Trophoblast cell (in vitro differentiated cells and primary cell): Measurements from ENCODE around the gene DNAJB8.
A peak's percentile ranks its signal among the peaks of the same experiment; 100 is the strongest.

ENCODE experiments used
- DNase-seq, 2 donors: peaks; one replicate each; pipeline ENCODE4 v3.0.0-alpha.2; 2016
- H2AFZ ChIP-seq: 2 replicates; pipeline ENCODE4 v1.6.1; 2013; ENCODE audit warnings: low read length, moderate library complexity, mild to moderate bottlenecking; ENCODE audit not compliant: insufficient read depth, poor library complexity
- H2AK5ac ChIP-seq: 2 replicates; pipeline ENCODE4 v1.6.1; 2013; ENCODE audit warnings: mild to moderate bottlenecking, low read length
- H2BK120ac ChIP-seq: 2 replicates; pipeline ENCODE4 v1.6.1; 2013; ENCODE audit warnings: low read length, mild to moderate bottlenecking, moderate library complexity; ENCODE audit not compliant: insufficient read depth, poor library complexity
- H2BK12ac ChIP-seq: 2 replicates; pipeline ENCODE4 v1.6.1; 2013; ENCODE audit warnings: mild to moderate bottlenecking, low read length, moderate library complexity
- H2BK5ac ChIP-seq: 2 replicates; pipeline ENCODE4 v1.6.1; 2013; ENCODE audit warnings: low read length, low read depth, moderate library complexity, mild to moderate bottlenecking; ENCODE audit not compliant: poor library complexity
- H3K14ac ChIP-seq: 2 replicates; pipeline ENCODE4 v1.6.1; 2013; ENCODE audit warnings: mild to moderate bottlenecking, low read length
- H3K18ac ChIP-seq: 2 replicates; pipeline ENCODE4 v1.6.1; 2013; ENCODE audit warnings: mild to moderate bottlenecking, low read length
- H3K23ac ChIP-seq: 2 replicates; pipeline ENCODE4 v1.6.1; 2013; ENCODE audit warnings: low read length
- H3K27ac ChIP-seq: 2 replicates; pipeline ENCODE4 v1.5.1; 2013; ENCODE audit warnings: low read depth, mild to moderate bottlenecking, inconsistent platforms, low read length, moderate library complexity
- H3K27me3 ChIP-seq: 2 replicates; pipeline ENCODE4 v1.6.1; 2013; ENCODE audit warnings: inconsistent platforms, mild to moderate bottlenecking, low read length, moderate library complexity; ENCODE audit not compliant: insufficient read depth
- H3K36me3 ChIP-seq, 2 experiments: 1 replicate in 1 of 2; 2 replicates in 1 of 2; pipeline ENCODE4 v1.6.1; 2013; ENCODE audit warnings: low read length in 2 of 2, mild to moderate bottlenecking in 2 of 2, moderate library complexity in 1 of 2; ENCODE audit not compliant: insufficient read depth in 2 of 2, control insufficient read depth in 1 of 2
- H3K4ac ChIP-seq: 2 replicates; pipeline ENCODE4 v1.6.1; 2013; ENCODE audit warnings: low read depth, mild to moderate bottlenecking, low read length, moderate library complexity
- H3K4me1 ChIP-seq, 2 experiments: 1 replicate in 1 of 2; 2 replicates in 1 of 2; pipeline ENCODE4 v1.6.1; 2013; ENCODE audit warnings: low read length in 2 of 2, mild to moderate bottlenecking in 2 of 2, moderate library complexity in 1 of 2; ENCODE audit not compliant: insufficient read depth in 2 of 2, control insufficient read depth in 1 of 2
- H3K4me2 ChIP-seq: 2 replicates; pipeline ENCODE4 v1.6.1; 2013; ENCODE audit warnings: inconsistent platforms, mild to moderate bottlenecking, low read length, moderate library complexity
- H3K4me3 ChIP-seq: 2 replicates; pipeline ENCODE4 v1.5.1; 2013; ENCODE audit warnings: mild to moderate bottlenecking, low read depth, low read length, inconsistent platforms
- H3K79me1 ChIP-seq: one replicate; pipeline ENCODE4 v1.6.1; 2013; ENCODE audit warnings: low read length
- H3K79me2 ChIP-seq: 2 replicates; pipeline ENCODE4 v1.6.1; 2013; ENCODE audit warnings: low read length, mild to moderate bottlenecking; ENCODE audit not compliant: control insufficient read depth, insufficient read depth, poor library complexity
- H3K9ac ChIP-seq: 2 replicates; pipeline ENCODE4 v1.6.1; 2013; ENCODE audit warnings: mild to moderate bottlenecking, low read length
- H3K9me3 ChIP-seq: 2 replicates; pipeline ENCODE4 v1.6.1; 2013; ENCODE audit warnings: low read depth, mild to moderate bottlenecking, control low read depth, inconsistent platforms, low read length; ENCODE audit not compliant: insufficient read depth
- H4K12ac ChIP-seq: 2 replicates; pipeline ENCODE4 v1.6.1; 2013; ENCODE audit warnings: low read depth, mild to moderate bottlenecking, low read length, moderate library complexity
- H4K8ac ChIP-seq: 2 replicates; pipeline ENCODE4 v1.6.1; 2013; ENCODE audit warnings: low read depth, mild to moderate bottlenecking, low read length, moderate library complexity
- H4K91ac ChIP-seq: one replicate; pipeline ENCODE4 v1.6.1; 2013; ENCODE audit warnings: low read depth, mild to moderate bottlenecking, low read length, moderate library complexity
- WGBS: extraction: QIAGEN DNeasy Blood & Tissue Kit; methylation state at CpG from one replicate; pipeline ENCODE4 v1.1.7; 2013; ENCODE audit warnings: missing lambda C conversion rate; ENCODE audit not compliant: insufficient read length, insufficient coverage; ENCODE audit errors: extremely low coverage; 5-methylcytosine and 5-hydroxymethylcytosine counted together

DNAJB8 gene

DNA sequence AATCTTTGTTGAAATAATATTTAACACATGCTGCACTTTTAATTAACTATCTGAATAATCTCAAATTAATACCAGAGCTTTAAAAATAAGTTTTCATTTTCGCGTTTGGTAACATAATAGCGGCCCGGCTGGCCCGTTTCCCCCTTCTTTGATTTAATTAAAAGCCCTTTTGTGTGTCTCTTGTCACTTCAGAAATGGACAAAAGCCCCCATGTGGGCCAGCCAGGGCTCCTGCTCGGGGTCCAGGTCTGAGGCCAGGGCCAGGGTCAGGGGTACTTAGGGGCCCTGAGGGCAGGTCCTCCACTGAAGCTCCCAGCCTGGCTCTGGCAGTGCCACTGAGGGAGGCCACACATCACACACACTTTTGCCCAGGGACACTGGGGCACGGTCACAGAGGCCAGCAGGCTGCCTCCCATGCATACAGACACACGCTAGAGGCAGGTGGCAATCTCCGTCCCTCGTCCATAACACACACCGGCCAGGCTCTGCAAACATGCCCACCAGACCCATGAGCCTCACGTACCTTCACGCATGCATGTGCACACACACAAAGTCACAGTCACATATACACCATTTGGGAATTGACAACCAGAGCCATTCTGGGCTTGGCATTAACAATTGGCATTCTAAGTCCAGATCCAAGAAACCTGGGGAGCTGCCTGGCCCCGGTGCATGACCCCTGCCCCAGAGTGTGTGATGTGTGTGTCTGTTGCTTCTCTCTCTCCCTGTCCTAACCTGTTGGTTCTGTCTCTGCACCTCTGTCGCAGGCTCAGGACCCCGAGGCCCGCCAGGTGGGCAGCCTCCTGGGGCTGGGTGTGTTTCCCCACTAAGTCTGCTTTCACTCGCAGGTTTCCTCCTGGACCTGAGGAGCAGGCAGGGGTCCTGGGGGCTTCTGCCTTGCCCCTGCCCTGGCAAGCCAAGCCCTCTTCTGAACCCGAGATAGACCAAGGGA is 38.5 kb downstream of the DNAJB8 start:
- Histone ChIP-seq H3K9me3 (no peaks in the 10 kb centered on the region), H3K18ac (peak overlapping the region; percentile 13), H2AFZ (no peak overlapping the region), H3K9ac (no peak overlapping the region), H3K79me1 (peaks cover 25% of the 10 kb centered on the region), H4K8ac (no peak overlapping the region), H3K4me3 (no peak overlapping the region), H3K4me1 (peaks cover 19 to 29% of the 10 kb centered on the region in 2 experiments), H3K27me3 (no peaks in the 10 kb centered on the region), H4K91ac (peak overlapping the region; percentile 62), H3K4ac (no peak overlapping the region), H3K14ac (no peak overlapping the region), H2AK5ac (peak overlapping the region; percentile 49), H3K27ac (no peak overlapping the region), H3K36me3 (no peaks in the 10 kb centered on the region), H3K23ac (no peak overlapping the region), H3K4me2 (no peak overlapping the region), H2BK5ac (no peak overlapping the region), H3K79me2 (peaks cover 3% of the 10 kb centered on the region), H2BK12ac (peak overlapping the region; percentile 88), H2BK120ac (peak overlapping the region; percentile 10), H4K12ac (no peak overlapping the region)
- WGBS, result no CpG with 5 or more reads among the region's 19 CpGs
- no peak for DNase-seq

GRCh38 chr3:128427175-128427857 is 39.4 kb downstream of the DNAJB8 start:
- DNase-seq, result no peak
- H3K9me3 ChIP-seq, result no peaks in the 10 kb centered on the region

GRCh38 chr3:128426128-128426921 is 40.4 kb downstream of the DNAJB8 start:
- Histone ChIP-seq H3K4me1 (peaks cover 10 to 21% of the 10 kb centered on the region in 2 experiments), H3K4me3 (peak overlapping the region; percentile 52), H2BK5ac (no peak overlapping the region), H3K79me1 (peaks cover 19% of the 10 kb centered on the region), H3K27ac (no peak overlapping the region), H3K4me2 (peak overlapping the region; percentile 69), H3K14ac (peak overlapping the region; percentile 25), H2BK120ac (peak overlapping the region; percentile 80), H2AK5ac (peak overlapping the region; percentile 96), H2BK12ac (peak overlapping the region; percentile 63), H3K9ac (no peak overlapping the region), H3K9me3 (no peaks in the 10 kb centered on the region), H3K4ac (no peak overlapping the region), H3K36me3 (no peaks in the 10 kb centered on the region), H3K27me3 (no peaks in the 10 kb centered on the region), H3K23ac (no peak overlapping the region), H2AFZ (peak overlapping the region; percentile 20), H4K91ac (peak overlapping the region; percentile 61), H4K8ac (no peak overlapping the region), H3K18ac (peak overlapping the region; percentile 69), H3K79me2 (no peaks in the 10 kb centered on the region), H4K12ac (no peak overlapping the region)
- DNase-seq, result peak; percentile 57 to 78
- WGBS, result no CpG with 5 or more reads among the region's 66 CpGs

More at GRCh38 chr3:128427175-128427857, 39.4 kb downstream of the DNAJB8 start:
- no peak overlapping the region for H4K8ac ChIP-seq
- H3K36me3 ChIP-seq, result no peaks in the 10 kb centered on the region
- no peak overlapping the region for H4K12ac ChIP-seq
- H3K27ac ChIP-seq, result no peak overlapping the region
- H3K4ac ChIP-seq, result no peak overlapping the region
- H3K79me2 ChIP-seq, result peaks cover under 1% of the 10 kb centered on the region
- peak overlapping the region; percentile 88 for H2AK5ac ChIP-seq
- H2BK5ac ChIP-seq, result no peak overlapping the region
- H3K4me2 ChIP-seq, result no peak overlapping the region
- H3K9ac ChIP-seq, result no peak overlapping the region
- H3K4me3 ChIP-seq, result no peak overlapping the region
- H2BK120ac ChIP-seq, result peak overlapping the region; percentile 4
- H3K14ac ChIP-seq, result no peak overlapping the region
- H3K4me1 ChIP-seq, result peaks cover 13 to 24% of the 10 kb centered on the region in 2 experiments
- no peaks in the 10 kb centered on the region for H3K27me3 ChIP-seq
- H3K79me1 ChIP-seq, result peaks cover 19% of the 10 kb centered on the region
- H4K91ac ChIP-seq, result peak overlapping the region; percentile 65
- H2AFZ ChIP-seq, result no peak overlapping the region
- H2BK12ac ChIP-seq, result peak overlapping the region; percentile 33
- no peak overlapping the region for H3K23ac ChIP-seq
- no peak overlapping the region for H3K18ac ChIP-seq
- WGBS, result no CpG with 5 or more reads among the region's 15 CpGs

- peak overlapping the region; percentile 47 for H4K91ac ChIP-seq
- H2BK5ac ChIP-seq, result no peak overlapping the region
- H2AFZ ChIP-seq, result peak overlapping the region; percentile 20
- H3K79me2 ChIP-seq, result peaks cover 1% of the 10 kb centered on the region
- H3K4me3 ChIP-seq, result peak overlapping the region; percentile 52
- H2AK5ac ChIP-seq, result peak overlapping the region; percentile 96
- no peak overlapping the region for H3K4me2 ChIP-seq
- no peak for DNase-seq
- peak overlapping the region; percentile 63 for H2BK12ac ChIP-seq
- H3K23ac ChIP-seq, result no peak overlapping the region
- no CpG with 5 or more reads among the region's 8 CpGs for WGBS
- H3K27ac ChIP-seq, result no peak overlapping the region
- no peak overlapping the region for H4K12ac ChIP-seq
- peak overlapping the region; percentile 25 for H3K14ac ChIP-seq
- H3K36me3 ChIP-seq, result no peaks in the 10 kb centered on the region
- H3K27me3 ChIP-seq, result no peaks in the 10 kb centered on the region
- no peak overlapping the region for H3K9ac ChIP-seq
- peak overlapping the region; percentile 69 for H3K18ac ChIP-seq
- no peaks in the 10 kb centered on the region for H3K9me3 ChIP-seq
- peaks cover 10 to 21% of the 10 kb centered on the region in 2 experiments for H3K4me1 ChIP-seq
- H3K4ac ChIP-seq, result no peak overlapping the region
- peaks cover 19% of the 10 kb centered on the region for H3K79me1 ChIP-seq
- peak overlapping the region; percentile 80 for H2BK120ac ChIP-seq
- no peak overlapping the region for H4K8ac ChIP-seq
These were observed 40.9 kb downstream of the DNAJB8 start for GRCh38 chr3:128425846-128426127.
